NCI-H1694 (cell line): ENCODE results near the gene PCLO.
"Not testable (repeated sequence)": the region's sequence is repeated elsewhere in the genome, so short reads cannot be mapped to it uniquely, and the experiment has no call there.

Experiments used
- DNase-seq: peaks from one replicate; lab custom pipeline; 2025; lab: John Stamatoyannopoulos, UW

Gene PCLO

DNA sequence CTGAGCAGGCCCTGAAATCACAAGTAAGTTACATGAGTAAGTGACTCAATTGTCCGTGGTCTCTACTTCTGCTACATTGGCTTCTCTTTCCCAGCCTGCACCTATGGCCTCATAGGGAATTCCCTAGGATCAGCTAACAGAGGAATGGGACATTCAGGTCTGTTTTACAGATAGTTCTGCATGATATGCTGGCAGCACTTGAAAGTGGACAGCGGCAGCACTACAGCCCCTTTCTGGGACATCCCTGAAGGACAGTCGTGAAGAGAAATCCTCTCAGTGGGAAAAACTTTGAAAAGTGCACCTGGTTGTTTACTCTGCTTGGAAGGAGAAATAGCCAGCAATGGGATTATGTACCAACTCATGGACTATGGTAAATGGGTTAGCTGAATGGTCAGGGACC lies 426.1 kb downstream of the PCLO start:
- no peak for DNase-seq

DNA sequence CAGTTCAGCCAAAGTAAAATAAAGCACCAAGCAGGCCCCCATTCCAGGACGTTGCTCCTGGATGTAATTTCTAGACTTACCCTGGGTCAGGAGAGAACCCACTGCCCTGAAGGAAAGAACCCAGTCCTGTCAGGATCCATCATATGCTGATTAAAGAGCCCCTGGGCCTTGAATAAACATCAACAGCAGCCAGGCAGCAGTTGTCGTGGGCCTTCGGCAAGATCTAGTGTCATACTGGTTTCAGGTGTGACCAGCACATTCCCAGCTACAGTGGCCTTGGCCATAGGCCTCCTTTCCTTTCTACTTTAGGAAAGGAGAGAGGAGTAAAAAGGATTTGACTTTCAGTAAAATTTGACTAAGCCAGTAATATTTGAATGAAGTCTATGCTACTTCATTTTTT lies 430.0 kb downstream of the PCLO start:
- no peak for DNase-seq

DNA sequence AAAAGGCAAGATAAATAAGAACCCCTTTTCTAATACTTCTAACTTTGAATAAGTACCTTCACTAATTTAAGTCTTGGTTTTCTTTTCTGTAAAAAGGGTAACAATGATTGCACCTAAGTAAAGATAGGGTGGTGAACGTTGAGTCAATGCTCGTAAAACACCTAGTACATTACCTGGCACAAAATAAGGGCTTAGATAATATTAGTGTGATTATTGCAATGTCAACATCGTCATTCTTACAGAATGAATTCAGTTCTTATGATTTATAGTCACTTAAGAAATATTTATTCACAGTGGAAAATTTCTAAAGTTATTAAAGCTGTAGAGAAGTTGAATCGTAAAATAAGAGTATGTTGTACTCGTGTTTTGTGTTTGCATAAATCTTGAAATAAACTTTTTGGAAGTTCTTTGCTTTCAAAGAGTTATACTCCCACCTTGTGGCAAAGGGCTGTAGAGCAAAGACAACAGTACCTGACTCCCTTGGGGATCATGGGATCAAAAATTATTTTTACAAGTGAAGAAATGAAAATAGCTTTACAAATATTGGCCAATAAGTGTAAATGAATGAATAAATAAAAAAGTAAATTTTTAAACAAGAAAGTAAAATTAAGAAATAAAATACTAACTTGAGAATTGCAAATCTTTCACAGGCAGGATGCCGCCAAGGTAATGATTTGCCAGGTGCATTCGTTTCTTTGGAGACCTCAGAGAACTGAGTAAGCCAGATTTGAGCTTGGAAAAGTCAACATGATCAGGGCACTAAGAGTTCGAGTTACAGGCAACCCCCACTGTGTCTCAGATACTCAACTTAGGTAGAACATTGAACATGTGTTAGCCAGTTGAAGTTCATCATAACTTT lies 433.3 kb downstream of the PCLO start:
- DNase-seq = peak; percentile 8

DNA sequence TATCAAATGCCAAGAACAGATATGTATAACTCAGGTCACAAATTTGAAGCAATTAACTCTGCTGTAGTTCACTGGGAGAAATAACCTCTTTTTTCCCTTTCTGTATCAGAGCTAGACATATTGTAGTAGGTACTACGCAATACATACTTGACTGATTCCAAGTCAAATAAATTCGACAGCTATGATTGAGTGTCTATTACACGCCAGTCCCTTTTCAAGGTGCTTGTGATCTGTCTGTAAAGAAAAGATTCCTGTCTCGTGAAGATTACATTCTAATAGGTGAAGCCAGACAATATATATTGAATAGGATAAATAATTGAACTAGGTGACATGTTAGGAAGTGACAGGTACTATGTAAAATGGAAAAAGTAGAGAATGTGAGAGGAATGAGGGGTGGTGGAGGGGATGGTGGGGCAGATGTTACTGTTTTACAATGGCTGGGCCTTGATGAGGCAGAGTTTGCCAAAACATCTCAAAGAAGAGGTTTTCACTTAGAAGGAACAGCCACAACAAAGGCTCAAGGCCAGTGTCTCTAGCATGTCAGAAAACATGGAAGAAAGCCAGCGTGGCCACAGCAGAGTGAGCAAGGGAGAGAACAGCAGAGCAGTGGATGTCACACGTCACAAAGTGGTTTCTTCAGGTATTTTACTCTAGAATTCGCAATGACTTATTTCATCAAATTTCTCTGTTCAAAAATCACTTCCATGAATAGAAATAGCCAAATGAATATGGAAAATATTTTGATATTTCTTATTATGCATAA lies 436.5 kb downstream of the PCLO start:
- DNase-seq = no peak

DNA sequence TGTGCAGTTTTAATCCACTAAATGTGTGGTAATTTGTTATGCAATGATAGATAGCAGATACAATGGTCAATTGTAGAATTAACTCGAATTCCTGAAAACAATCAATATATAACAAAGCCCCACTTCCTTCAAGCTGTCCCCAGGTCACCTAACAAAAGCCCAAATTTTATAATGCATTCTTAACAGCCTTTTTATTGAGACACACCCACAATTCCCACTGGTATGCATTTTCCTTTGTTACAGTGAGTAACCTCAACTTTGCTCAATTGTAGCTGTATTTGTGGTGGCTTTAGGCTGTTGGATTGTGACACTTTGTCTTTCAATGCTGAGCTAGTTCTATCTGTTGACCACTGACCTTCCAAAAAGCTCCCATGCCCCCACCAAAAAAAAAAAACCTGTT lies 439.3 kb downstream of the PCLO start:
- DNase-seq = no peak

DNA sequence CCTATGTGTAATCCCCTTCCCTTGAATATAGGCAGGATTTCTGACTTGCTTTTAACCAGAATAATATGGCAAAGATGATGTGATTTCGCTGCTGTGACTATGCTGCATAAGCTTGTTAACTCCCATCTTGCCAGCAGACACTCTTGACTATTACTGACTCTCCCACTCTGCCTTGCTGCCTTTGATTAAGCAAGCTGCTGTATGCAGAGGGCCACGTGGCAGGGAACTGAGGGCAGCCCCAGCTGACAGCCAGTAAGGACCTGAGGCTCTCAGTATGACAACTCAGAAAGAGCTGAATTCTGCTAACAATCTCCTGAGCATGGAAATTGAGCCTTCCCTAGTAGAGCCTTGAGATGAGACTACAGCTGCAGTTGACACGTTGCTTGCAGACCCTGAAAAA lies 439.7 kb downstream of the PCLO start:
- no peak for DNase-seq

DNA sequence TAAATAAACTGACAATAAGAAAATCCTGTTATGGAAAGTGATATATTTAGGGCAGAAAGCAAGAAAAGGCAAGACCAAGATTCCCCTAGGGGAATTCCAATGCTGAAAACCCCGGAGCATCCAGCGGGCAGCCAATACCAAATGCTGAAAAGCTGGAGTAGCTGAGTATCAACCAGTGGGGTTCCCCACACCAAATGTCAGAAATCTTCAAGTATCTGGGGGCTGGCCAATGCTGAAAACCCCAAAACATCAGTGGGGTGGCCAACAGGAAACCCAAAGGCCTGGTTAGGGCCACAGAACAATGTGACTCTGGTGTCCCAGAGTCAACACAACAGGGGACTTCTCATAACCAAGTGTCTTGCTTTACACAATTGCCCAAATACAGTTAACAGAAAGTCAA lies 447.3 kb downstream of the PCLO start:
- no peak for DNase-seq

DNA sequence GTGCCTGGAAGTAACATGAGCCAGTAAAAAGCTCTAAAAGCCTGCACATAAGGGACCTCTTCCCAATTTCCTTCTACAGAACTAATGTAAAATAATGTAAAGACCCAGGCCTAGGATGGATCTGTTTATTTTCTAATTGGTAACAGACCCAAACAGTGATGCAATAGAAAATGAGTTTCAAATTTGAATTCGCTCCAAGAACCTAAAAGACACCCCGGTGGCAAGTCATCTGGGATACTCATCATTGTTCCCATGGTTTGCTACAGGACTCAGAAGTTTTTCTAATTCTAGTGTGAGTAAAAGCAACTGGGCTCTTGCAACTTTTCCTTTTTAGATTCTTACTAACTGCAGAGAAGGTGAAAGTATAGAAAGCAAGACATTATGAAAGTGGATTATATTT lies 447.8 kb downstream of the PCLO start:
- DNase-seq = no peak

DNA sequence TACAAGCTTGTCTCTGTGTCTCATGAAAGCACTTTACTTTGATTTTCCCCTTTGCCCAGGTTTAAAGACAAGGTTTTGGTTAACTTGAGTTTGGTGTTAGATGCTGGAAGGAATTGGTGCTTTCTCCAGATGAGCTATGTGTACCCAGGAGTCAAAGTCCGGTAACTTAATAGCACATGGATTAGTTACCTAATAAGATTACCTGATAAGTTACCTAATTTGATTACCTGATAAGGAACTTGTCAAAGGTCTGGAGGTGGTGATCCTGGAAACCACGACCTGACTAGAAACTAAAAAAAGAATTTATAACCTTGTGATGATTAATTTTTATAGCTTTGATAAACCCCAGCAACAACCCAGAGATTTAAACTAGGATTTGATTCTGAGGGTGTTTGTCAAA lies 449.2 kb downstream of the PCLO start:
- DNase-seq = no peak

DNA sequence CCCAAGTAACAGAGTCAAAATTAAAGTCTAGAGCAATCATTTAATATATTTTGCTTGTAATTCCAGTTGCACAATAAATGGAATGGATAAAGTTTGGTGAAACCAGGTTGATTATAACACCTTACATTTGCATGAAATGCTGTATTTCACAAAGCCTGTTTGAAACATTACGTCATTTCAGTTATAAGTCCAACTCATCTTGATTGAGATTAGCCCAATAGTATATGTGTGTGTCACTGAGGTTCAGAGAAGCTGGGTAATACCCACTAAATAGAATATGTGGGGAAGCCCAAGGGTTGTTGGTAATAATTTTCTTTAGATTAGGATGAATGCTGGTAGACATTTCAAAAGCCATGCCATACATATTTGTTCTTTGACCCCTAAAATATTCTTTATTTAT lies 456.3 kb downstream of the PCLO start:
- not testable (repeated sequence) for DNase-seq

DNA sequence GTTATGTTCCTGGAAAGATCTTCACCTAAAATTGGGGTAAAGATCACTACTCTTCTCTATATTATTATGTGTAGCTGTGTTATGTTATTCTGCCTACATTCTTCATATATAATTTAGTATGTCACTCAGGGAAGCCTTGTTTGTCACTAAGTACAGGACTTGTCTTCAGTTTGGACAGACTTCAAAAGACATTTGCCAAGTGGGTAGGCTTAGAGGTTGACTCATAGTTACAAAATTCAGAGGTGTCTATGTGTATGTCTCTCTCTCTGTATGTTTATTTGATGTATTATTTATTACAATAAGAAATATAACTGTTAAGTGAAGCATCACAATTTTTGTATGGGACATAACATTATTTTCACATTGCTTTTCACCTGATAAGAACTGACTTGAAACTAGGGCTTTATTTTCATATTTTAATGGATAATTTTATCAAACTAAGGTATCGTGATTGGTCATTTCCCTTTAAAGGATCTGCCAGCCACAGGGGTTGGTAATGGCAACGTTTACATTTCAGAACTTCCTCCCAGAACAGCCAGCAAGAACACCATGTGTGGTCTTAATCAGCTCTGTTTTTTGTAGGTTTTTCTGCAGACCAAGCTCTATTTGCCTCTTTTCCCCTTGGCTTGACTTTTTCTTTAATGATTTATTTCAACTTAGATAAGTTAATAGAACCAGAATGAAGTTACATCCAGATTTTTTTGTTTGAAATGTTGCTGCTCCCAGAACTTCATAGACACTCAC lies 457.0 kb downstream of the PCLO start:
- no peak for DNase-seq

DNA sequence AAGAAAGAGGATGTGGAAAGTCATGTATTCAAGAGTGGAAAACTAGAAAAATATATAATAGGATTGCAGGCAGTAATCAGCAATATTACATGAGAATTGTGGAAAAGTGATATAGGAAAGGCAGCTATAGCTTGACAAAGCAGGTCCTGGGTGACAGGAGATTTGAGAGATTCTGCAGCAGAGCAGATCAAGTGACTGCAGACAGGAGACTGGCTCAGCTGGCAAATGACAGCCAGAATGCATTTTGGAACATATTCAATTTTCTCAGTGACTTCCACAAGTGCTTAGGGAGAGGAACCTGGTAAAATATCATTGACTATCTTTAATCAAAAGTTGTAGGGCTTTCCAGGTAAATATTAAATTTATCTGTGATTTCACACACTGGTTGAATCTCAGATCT lies 458.6 kb downstream of the PCLO start:
- peak; percentile 44 for DNase-seq
